Ishikawa (cell line): ENCODE results near the gene C17orf100.

Experiments used
- FOXM1 ChIP-seq: IDR thresholded peaks from 2 replicates; pipeline ENCODE4 v1.6.1; 2012; ENCODE audit warnings: low read depth, borderline replicate concordance
- MAX ChIP-seq: IDR thresholded peaks from 2 replicates; pipeline ENCODE4 v1.6.1; 2012
- TAF1 ChIP-seq: IDR thresholded peaks from 2 replicates; pipeline ENCODE4 v1.6.1; 2012; ENCODE audit warnings: low read depth, mild to moderate bottlenecking
- YY1 ChIP-seq: IDR thresholded peaks from 2 replicates; pipeline ENCODE4 v1.6.1; 2012; ENCODE audit warnings: low read depth

GRCh38 chr17:6668219-6668618 is 16.7 kb downstream of the C17orf100 start:
- no peak for TF ChIP-seq YY1
- no peak for TF ChIP-seq TAF1
- no peak for TF ChIP-seq FOXM1
- TF ChIP-seq MAX = no peak
